HG03060 (cell line): Measurements from ENCODE around the gene FOXL2NB.

ENCODE experiments used
- ATAC-seq: cut with Tn5 transposase; IDR thresholded peaks from one replicate; pipeline ENCODE4 v1.9.1; 2021; ENCODE audit warnings: low read depth, moderate number of reproducible peaks; ENCODE audit not compliant: unreplicated experiment

FOXL2NB gene

GRCh38 chr3:138944929-138945708 lies 1.9 kb upstream of the FOXL2NB start:
- ATAC-seq = no peak

GRCh38 chr3:138945709-138946662 lies 1.0 kb upstream of the FOXL2NB start:
- no peak for ATAC-seq

GRCh38 chr3:138947495-138948121 lies 591 bp downstream of the FOXL2NB start:
- ATAC-seq = no peak

- ATAC-seq = no peak
Measured at GRCh38 chr3:138948371-138949001, 1.5 kb downstream of the FOXL2NB start.

- no peak for ATAC-seq
Measured at GRCh38 chr3:138949002-138949418, 2.0 kb downstream of the FOXL2NB start.

GRCh38 chr3:138949445-138950005 lies 2.5 kb downstream of the FOXL2NB start:
- no peak for ATAC-seq

- ATAC-seq = no peak
Measured at GRCh38 chr3:138950006-138950644, 3.1 kb downstream of the FOXL2NB start.

GRCh38 chr3:138950701-138951100 lies 3.7 kb downstream of the FOXL2NB start:
- ATAC-seq = no peak

GRCh38 chr3:138960417-138960852 lies 13.4 kb downstream of the FOXL2NB start:
- no peak for ATAC-seq

- ATAC-seq = no peak
Measured at GRCh38 chr3:138962854-138963560, 16.0 kb downstream of the FOXL2NB start.

GRCh38 chr3:138964264-138964663 lies 17.2 kb downstream of the FOXL2NB start:
- no peak for ATAC-seq

GRCh38 chr3:138964923-138965322 lies 17.9 kb downstream of the FOXL2NB start:
- no peak for ATAC-seq

- ATAC-seq = no peak
Measured at GRCh38 chr3:138971766-138972320, 24.8 kb downstream of the FOXL2NB start.

GRCh38 chr3:138972941-138973340 lies 25.9 kb downstream of the FOXL2NB start:
- no peak for ATAC-seq

GRCh38 chr3:138974462-138974861 lies 27.4 kb downstream of the FOXL2NB start:
- no peak for ATAC-seq

- ATAC-seq = no peak
Measured at GRCh38 chr3:138975351-138975750, 28.3 kb downstream of the FOXL2NB start.

- ATAC-seq = no peak
Measured at GRCh38 chr3:138976047-138976446, 29.0 kb downstream of the FOXL2NB start.

- ATAC-seq = no peak
Measured at GRCh38 chr3:138984816-138985215, 37.8 kb downstream of the FOXL2NB start.

GRCh38 chr3:138985932-138986331 lies 38.9 kb downstream of the FOXL2NB start:
- ATAC-seq = no peak
